Breast epithelium (tissue), 3 donors: ENCODE data around the gene RBP2.

Source experiments
- CTCF ChIP-seq, 3 donors: fragments of 450-650 bp; IDR thresholded peaks; one replicate each; pipeline ENCODE4 v1.5.1; 2016 to 2017; ENCODE audit warnings: antibody characterized with exemption in 3 of 3, mild to moderate bottlenecking in 3 of 3, moderate library complexity in 3 of 3
- POLR2A ChIP-seq: fragments of 450-650 bp; IDR thresholded peaks from one replicate; pipeline ENCODE4 v1.6.1; 2016; ENCODE audit warnings: antibody characterized with exemption, mild to moderate bottlenecking, moderate library complexity

- no peak for TF ChIP-seq POLR2A
- no peak for TF ChIP-seq CTCF (IDR thresholded peaks at IDR 0.05)
Measured at GRCh38 chr3:139416275-139416674, 60.0 kb downstream of the RBP2 start.
